NCI-H510A (cell line): ENCODE results near the gene SIRT4.

Experiments
- DNase-seq: peaks from one replicate; lab custom pipeline; 2025; lab: John Stamatoyannopoulos, UW

Gene SIRT4

GRCh38 chr12:120278137-120279069, 23.7 kb upstream of the SIRT4 start:
- no peak for DNase-seq

- DNase-seq = no peak
These were observed 18.8 kb upstream of the SIRT4 start for GRCh38 chr12:120283318-120283717.

GRCh38 chr12:120284381-120284780, 17.7 kb upstream of the SIRT4 start:
- DNase-seq = no peak

GRCh38 chr12:120286768-120287490, 15.2 kb upstream of the SIRT4 start:
- no peak for DNase-seq

GRCh38 chr12:120287491-120287890, 14.6 kb upstream of the SIRT4 start:
- DNase-seq = no peak

- DNase-seq = peak; percentile 11
These were observed 11.4 kb upstream of the SIRT4 start for GRCh38 chr12:120290609-120291305.

GRCh38 chr12:120292411-120292660, 9.8 kb upstream of the SIRT4 start:
- no peak for DNase-seq

- peak; percentile 70 for DNase-seq
These were observed 9.2 kb upstream of the SIRT4 start, which contains the start of gene RNU4-1 for GRCh38 chr12:120292661-120293531. RNU4-1 (minus strand) TSS chr12:120293237.

- no peak for DNase-seq
These were observed 12.1 kb downstream of the SIRT4 start for GRCh38 chr12:120314220-120314619.

GRCh38 chr12:120316798-120317223, 14.7 kb downstream of the SIRT4 start:
- no peak for DNase-seq

- DNase-seq = peak; percentile 100
These were observed 15.3 kb downstream of the SIRT4 start for GRCh38 chr12:120317224-120318105.

- no peak for DNase-seq
These were observed 19.5 kb downstream of the SIRT4 start for GRCh38 chr12:120321382-120322202.

- no peak for DNase-seq
These were observed 21.7 kb downstream of the SIRT4 start for GRCh38 chr12:120323772-120324171.

GRCh38 chr12:120324841-120325417, 22.8 kb downstream of the SIRT4 start:
- DNase-seq = no peak

- no peak for DNase-seq
These were observed 25.5 kb downstream of the SIRT4 start, which contains the start of gene PLA2G1B for GRCh38 chr12:120327593-120327992. PLA2G1B (minus strand) TSS chr12:120327779; CDS start chr12:120327753, 26 bp downstream.

GRCh38 chr12:120328228-120328627, 26.1 kb downstream of the SIRT4 start:
- no peak for DNase-seq

- no peak for DNase-seq
These were observed 29.3 kb downstream of the SIRT4 start for GRCh38 chr12:120331390-120331789.

GRCh38 chr12:120332041-120332440, 29.9 kb downstream of the SIRT4 start:
- DNase-seq = no peak

GRCh38 chr12:120332523-120332922, 30.4 kb downstream of the SIRT4 start:
- no peak for DNase-seq
